Renal cortical epithelial cell (primary cell): ENCODE measurements around the gene IRF1. TPM values are rescaled to one million over a fixed set of nuclear protein-coding genes. Genes with fewer than 3 reads are reported as not detected.

Experiments
- DNase-seq: peaks from one replicate; pipeline ENCODE4 v3.0.0-alpha.2; 2011; ENCODE audit warnings: low read depth
- total RNA-seq: library from RNA; depleted of rRNA; stranded (reverse); fragments of >200 nt; gene quantifications from 2 replicates; pipeline ENCODE4 v1.2.3, GENCODE V29; 2014

Gene IRF1
- total RNA-seq, 1 donor from 2014 or later = 28.7 TPM

DNA sequence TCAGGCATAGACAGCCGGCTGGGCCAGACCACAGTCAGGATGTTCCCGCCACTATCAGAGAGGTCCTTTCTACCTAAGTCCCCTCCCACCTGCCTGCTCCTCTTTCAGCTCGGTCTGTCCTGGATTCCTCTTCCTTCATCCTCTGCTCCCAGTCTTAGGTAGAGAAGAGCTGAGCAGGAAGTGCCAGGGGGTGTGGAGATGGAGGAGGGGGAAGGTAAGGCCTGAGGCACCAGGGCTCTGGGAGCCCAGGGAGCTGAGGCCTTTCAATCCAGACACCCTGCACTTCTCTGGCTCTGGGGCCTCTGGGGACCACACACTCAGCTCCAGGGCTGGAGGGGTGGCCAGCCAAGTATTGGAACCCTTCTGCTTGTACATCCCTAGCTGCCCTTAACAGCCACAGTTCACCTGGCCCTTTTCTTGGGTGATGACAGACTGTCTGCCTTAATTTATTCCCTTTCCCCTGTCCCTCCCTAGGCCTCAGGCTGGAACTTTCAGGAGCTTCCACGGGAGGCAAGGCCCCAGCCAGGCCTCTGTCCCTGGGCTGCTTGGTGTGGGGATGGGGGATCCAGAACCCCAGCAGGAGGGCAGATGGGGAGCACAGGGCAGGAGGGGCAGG, 15.6 kb downstream of the IRF1 start:
- no peak for DNase-seq

DNA sequence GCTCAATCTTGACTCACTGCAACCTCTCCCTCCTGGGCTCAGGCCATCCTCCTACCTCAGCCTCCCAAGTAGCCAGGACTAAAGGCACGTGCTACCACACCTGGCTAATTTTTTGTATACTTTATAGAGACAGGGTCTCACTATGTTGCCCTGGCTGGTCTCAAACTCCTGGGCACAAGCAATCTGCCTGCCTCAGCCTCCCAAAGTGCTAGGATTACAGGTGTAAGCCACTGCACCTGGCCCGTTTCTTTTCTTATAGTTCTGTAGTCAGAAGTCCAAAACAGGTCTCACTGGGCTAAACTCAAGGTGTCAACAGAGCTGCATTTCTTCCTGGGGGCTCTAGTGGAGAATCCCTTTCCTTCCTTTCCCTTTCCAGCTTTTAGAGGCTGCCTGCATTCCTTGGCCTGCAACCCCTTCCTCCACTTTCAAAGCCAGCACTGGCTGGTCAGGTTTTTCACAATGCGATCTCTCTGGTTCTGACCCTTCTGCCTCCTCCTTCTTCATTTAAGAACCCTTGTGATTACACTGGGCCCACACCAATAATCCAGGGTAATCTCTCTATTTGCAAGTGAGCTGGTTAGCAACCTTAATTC, 16.3 kb downstream of the IRF1 start:
- no peak for DNase-seq

GRCh38 chr5:132473668-132474067, 16.9 kb downstream of the IRF1 start:
- DNase-seq = no peak

DNA sequence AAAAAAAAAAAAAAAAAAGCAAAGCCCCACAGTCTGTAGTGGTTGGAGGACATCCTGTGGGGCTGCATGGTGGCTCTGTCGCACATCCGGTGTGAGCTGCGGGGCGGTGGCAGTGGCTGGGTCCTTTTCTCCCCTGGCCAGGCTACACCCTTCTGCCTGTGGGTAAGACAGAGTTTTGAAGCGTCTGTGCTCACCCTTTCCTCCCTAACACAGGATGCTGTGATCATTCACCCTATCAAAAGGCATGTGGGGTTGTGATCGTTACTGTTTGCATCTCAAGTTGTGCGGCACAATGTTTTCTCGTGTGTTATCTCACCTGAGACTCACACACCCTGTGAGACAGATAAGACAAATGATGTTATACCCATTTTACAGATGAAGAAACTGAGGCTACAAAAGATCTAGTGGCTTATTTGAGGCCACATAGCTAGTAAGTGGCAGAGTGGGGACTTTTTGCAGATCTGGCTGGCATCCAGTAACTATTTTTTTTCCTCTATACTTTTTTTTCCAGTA, 17.5 kb downstream of the IRF1 start:
- DNase-seq = no peak

DNA sequence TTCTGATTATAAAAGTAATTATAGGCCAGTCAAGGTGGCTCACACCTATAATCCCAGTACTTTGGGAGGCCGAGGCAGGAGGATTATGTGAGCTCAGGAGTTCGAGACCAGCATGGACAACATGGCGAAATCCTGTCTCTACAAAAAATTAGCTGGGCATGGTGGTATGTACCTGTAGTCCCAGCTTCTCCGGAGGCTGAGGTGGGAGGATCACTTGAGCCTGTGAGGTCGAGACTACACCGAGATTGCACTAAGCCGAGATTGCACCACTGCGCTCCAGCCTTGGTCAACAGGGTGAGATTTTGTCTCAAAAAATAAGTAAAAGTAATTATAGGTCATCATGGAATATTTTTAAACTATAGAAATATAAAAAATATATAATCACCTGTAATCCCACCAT, 18.1 kb downstream of the IRF1 start:
- no peak for DNase-seq

DNA sequence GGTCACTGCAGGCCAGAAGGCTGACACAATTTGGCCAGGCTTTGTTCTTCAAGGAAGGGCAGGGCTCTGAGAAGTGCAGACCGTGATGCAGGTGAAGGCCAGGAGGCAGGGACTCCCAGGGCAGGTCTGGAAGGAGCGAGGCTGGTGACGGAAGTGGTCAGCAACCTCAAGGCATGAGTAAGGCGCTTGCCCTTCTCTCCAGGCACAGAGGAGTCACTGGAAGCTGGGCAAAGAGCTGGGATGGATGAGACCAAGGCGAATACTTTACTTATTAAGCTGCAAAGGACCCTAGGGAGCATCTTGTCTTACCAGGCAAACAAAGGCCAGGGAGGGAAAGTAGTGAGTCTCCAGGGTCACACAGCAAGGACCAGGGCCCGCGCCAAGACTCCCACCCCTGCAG, 18.6 kb downstream of the IRF1 start:
- DNase-seq = peak; percentile 73

DNA sequence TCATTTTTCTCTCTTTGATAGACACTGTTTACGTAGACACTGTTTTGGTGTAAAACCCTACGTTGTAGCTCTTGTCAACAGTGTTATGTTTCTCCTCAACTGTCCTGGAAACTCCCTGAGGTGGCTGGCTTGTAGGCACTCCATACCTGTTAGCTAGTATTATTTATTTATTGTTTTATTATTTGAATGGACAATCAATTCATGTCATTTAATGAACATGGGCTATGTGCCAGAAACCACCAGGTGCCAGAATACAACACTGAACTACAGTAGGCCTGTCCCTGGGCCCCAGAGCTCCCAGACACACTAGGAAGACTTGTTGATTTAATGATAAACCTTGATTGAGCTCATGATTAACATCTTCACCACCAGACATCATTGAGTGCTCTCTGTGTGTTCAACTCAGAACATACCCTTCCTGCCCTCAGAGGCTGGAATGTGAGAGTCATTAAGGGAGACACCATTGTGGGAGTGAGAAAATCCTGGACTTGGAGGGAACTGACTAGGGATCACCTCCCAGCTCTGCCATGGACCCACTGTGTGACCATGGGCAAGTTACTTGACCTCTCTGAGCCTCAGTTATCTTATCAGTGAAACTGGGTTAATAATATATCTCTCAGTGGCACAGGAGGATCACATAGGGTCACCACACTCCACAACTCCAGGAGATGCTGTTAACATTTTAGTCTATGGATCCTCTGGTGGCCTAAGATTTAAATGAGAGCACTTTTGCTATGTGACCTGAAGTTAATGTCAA, 19.2 kb downstream of the IRF1 start:
- peak; percentile 87 for DNase-seq

GRCh38 chr5:132470596-132470995, 20.0 kb downstream of the IRF1 start:
- no peak for DNase-seq

DNA sequence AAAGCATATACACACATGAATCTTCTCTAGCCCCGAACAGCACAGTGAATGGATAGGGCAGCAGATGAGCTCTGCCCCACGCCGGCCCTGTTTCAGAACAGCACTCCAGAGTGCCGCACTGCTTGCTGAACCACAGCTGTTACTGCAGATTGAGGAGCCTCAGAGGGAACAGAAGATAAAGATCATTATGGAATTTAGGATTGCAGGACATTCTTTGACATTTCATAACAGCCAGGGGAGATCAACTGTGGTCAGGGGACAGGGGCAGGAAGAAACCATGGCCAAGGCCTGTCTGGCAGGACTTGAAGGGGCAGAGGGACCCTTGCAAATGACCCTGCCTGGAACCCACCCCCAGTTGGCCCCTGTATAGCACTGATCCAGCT, 20.6 kb downstream of the IRF1 start:
- no peak for DNase-seq

- no peak for DNase-seq
Observed at GRCh38 chr5:132469380-132470009, 21.1 kb downstream of the IRF1 start.

DNA sequence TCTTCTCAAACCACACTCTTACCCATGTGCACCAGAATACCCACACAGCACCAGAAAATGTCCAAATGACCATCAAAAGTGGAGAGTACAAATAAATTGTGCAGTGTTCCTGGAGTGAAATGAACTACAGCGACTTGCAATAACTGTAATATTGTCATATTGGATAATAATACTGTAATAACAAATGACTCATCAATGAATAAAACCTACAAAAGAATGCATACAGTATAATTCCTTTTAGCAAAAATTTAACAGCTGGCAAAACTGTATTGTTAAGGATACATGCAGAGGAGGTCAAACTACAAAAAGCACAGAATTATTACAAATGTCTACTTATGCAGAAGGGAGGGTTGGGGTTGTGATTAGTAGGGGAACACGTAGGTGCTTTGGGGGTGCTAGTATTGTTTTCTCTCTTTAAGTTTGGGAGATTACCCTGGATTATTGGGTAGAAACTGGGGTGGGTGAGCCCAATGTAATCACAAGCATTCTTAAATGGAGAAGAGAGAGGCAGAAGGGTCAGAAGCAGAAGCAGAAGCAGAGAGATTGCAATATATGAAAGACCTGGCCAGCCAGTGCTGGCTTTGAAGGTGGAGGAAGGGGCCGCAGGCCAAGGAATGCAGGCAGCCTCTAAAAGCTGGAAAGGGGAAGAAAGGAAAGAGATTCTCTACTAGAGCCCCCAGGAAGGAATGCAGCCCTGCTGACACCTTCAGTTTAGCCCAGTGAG, 21.8 kb downstream of the IRF1 start:
- no peak for DNase-seq

DNA sequence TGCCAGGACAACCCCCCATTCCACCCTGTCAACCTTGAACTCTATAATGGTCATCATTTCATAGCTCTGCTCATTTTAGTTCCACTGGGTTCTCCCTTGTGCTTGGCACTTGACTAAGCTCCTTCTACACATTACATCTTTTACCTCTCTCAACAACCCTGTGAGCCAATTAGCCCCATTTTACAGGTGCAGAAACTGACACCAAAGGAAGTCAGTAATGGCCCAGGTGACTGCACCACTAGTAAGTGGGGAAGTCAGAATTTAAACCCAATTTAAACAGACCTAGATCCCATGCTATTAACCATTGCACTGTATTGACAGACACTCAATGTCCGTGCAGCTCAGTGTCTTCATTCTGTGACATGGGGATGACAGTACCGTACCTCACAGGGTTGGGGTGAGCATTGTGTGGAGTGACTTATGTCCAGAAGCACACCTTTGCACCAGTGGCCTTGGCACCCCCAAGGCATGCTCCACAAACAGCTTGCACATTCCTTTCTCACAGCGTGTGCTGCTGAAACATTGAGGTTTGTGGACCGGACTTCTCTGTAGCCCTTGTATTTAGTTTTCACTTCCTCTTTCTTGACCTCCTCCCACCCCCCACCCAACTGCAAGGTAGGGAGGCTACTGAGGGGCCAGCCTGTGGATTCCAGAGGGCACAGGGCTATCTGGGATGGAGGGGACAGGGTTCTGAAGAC, 23.1 kb downstream of the IRF1 start:
- DNase-seq = no peak

- no peak for DNase-seq
Observed at GRCh38 chr5:132466433-132467286, 23.9 kb downstream of the IRF1 start.

GRCh38 chr5:132465059-132465707, 25.4 kb downstream of the IRF1 start:
- no peak for DNase-seq

GRCh38 chr5:132464156-132464939, 26.2 kb downstream of the IRF1 start:
- no peak for DNase-seq

- no peak for DNase-seq
Observed at GRCh38 chr5:132463811-132464155, 26.8 kb downstream of the IRF1 start.

DNA sequence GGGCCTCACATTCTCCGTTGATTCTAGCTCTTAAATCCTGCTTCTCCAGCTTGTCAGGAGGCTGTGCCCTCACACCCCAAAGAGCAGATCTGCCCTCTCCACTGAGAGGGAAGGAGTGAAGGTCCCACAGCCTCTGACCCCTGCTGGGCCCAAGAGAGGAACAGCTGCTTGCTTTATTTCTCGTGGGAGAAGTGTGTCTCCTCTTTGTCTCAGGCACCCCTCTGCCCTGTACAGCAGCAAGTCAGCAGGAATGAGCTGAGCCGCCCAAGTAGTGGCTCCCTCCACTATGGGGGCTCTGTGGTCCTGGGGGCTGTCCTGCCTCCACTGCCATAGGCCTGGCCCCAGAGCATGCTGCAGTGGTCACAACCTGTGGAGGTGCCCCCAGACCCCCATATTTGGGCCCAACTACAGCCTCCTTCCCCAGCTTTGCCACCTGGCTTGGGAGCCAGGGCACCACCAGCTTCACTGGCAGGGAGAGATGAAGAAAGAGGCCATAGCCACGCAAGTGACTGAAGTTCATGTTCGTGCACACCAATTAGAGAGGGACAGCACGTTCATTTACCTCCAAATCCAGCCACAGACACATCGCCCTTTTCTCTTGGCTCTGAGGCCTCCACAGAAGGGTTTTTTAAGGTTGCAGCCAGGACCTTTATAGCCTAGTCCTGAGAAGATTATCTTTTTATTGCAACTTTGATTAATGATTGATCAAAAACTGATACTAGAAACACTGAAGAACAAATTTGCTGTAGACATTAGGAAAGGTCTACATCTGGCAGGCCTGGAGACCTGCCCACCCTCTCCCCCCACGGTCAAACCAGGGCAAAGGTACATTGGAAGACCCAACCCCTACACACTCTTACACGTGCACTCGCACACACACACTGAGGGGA, 27.5 kb downstream of the IRF1 start:
- no peak for DNase-seq

DNA sequence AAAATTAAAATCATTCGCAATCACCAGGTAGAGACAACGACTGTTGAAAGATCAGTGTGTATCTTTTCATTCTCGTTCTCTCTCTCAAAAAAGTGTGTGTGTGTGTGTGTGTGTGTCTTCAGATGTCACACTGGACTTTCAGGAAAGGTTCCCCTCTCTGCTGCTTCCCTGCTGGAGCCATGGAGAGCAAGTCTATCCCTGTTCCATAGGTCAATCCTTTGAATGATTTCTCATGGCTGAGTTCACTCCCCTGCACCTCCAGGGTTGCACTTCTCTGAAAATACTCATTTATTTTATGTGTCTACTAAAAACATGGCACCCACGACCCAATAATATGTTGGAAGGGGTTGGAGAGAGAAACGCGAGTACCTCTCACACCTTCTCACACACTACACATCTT, 28.2 kb downstream of the IRF1 start:
- DNase-seq = no peak
